DMS 273 treated with DMSO at 0.1 percent for 48 hours (cell line): Measurements from ENCODE around the gene DDAH1.
"Not testable (repeated sequence)": the region's sequence is repeated elsewhere in the genome, so short reads cannot be mapped to it uniquely, and the experiment has no call there.

Experiments used
- DNase-seq: peaks from one replicate; lab custom pipeline; 2025; lab: John Stamatoyannopoulos, UW

Gene DDAH1

GRCh38 chr1:85359874-85360721 lies 104.9 kb downstream of the DDAH1 start:
- no peak for DNase-seq

DNA sequence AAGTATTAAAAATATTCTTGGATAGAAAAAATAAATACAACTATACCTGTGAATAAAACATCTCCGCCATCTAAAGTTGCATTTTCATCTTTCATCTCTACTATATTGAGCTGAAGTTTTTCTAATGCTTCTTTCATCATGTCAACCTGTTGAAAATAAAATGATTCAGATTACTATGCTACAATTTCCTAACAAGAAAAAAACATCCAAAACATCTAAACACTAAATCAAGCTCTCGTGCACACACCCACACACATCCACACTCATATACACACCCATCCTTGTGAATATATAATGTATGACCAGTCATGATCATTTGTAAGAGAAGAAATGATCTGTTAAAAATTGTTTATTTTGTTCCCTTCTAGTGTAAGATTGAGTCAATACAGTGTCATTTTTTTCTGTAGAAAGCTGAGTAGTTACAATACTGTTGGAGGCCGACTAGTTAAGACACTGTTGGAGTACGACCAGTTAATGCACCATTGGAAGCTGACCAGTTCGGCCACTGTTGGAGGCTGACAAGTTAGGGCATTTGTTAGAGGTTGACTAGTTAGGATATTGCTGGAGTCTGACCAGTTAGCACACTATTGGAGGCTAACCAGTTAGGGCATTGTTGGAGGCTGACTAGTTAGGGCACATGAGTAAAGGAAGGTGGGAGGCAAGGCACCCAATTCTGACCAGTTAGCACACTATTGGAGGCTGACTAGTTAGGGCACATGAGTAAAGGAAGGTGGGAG lies 106.1 kb downstream of the DDAH1 start:
- DNase-seq = no peak

- no peak for DNase-seq
Observed at GRCh38 chr1:85357817-85358216, 107.1 kb downstream of the DDAH1 start.

- peak; percentile 14 for DNase-seq
Observed at GRCh38 chr1:85356130-85356529, 108.8 kb downstream of the DDAH1 start.

- DNase-seq = no peak
Observed at GRCh38 chr1:85352055-85352454, 112.9 kb downstream of the DDAH1 start.

- no peak for DNase-seq
Observed at GRCh38 chr1:85351202-85351828, 113.6 kb downstream of the DDAH1 start.

DNA sequence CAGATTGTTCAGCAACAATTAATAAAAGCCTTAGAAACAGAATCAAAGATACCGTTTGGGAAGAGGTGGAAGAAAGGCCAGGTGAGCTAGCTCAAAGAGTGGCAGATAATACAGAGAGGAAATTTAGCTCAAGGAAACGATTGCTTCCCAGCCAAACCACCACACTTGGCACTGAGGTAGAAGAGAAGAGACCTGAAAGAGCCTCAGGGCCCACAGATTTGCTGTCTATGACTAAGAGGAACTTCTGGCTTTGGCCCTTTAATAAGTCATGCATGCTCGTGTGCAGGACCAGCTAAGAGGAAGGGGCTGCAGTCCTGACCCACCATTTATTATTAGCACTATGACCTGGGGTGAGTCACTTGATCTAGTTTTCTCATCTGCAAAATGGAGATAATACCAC lies 115.7 kb downstream of the DDAH1 start:
- DNase-seq = no peak

- DNase-seq = no peak
Observed at GRCh38 chr1:85347908-85348307, 117.1 kb downstream of the DDAH1 start.

GRCh38 chr1:85347275-85347674 lies 117.7 kb downstream of the DDAH1 start:
- DNase-seq = not testable (repeated sequence)

GRCh38 chr1:85344256-85344694 lies 120.7 kb downstream of the DDAH1 start:
- no peak for DNase-seq

DNA sequence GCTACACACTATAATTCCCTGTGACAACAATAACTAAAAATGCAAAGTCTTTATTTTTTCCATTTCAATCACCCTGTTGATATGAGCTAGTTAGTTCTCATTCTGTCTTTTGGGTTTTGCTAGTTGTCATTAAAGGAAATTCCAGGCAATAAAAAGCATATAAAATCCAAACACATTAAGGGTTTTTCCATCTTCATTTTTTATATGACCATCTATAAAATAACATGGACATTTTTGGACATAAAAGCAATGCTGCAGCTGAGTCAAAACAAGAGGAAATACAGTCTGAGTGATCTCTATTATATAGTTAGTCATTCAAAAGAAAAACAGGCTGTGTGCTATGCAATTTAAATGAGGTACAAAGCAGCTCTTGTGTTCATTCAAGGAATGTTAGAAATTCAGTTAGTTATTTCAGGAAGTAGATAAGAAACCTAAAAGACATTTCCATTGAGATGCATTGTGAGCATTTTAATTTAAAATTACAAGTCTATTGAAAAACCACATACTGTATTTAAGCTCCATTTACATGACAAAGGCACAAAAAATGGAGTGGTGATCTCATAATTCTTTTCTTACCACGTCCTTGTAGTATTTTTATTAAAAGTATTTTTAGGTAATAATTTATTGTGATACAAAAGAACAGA lies 121.2 kb downstream of the DDAH1 start:
- DNase-seq = no peak

DNA sequence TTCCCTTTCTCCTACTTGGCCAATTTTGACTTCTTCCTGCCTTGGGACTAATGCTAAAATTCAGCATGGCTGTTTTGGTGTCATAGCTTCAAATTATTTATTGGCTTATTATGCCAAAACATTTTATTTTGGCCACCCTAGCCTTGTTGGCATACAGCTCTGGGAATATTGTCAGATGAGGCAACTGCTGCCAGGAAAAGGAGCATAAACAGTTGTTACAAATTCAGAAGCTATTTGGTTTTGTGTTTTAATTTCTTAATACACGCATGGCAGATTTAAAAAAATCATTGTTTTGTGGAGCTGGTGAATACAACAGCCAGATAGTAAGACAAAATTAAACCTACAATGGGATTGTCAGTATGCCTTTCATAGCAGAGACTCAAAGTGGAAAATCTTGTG lies 121.7 kb downstream of the DDAH1 start:
- DNase-seq = no peak

GRCh38 chr1:85342207-85342606 lies 122.8 kb downstream of the DDAH1 start:
- no peak for DNase-seq

DNA sequence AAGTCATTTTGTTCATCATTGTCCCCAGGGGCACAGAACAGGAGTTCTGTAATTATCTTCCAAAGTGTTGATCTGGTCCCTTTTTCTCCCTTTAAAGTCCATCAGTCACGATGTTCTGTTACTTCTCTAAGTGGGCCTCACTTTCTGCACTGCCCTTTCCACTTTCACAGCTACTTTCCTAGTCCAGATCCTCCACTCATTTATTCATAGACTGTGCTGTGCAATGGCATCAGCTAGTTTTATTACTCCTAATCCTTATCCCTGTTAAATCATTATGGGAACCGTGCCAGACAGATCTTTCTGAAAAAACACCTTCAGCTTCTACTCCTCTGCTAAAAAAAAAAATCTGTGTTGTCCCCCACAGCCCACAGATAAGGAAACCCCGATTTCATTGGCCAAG lies 124.5 kb downstream of the DDAH1 start:
- no peak for DNase-seq

GRCh38 chr1:85339656-85340399 lies 125.1 kb downstream of the DDAH1 start:
- no peak for DNase-seq

DNA sequence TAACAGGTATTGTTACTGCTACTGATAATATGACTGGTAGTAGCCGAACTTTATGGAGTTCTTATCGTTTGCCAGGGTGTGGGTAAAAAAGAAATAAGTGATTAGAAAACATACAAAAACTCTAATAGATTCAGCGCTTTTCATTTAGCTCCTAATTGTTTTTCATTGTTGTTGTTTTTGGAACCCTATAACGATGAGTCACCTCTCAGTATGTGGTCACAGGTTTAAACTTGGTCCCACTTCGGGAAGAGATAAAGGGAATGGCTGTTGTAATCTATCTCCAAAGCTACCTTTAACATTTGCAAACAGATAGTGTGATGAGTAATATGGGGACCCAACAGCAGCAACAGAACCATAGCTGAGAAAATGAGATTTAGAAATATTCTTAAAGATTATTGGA lies 125.9 kb downstream of the DDAH1 start:
- no peak for DNase-seq

DNA sequence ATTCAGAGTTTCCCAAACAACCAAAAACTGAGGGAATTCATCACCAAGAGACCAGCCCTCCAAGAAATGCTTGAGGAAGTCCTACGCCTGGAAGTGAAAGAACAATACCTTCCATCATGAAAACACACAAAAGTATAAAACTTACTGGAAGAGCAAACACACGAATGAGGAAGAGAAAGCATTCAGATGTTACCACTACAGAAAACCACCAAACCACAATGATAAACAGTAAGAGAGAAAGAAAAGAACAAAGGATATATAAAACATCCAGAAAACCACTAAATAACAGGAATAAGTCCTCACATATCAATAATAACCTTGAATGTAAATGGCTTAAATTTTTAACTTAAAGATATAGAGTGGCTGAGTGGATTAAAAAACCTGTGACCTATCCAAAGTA lies 130.0 kb downstream of the DDAH1 start:
- DNase-seq = no peak

DNA sequence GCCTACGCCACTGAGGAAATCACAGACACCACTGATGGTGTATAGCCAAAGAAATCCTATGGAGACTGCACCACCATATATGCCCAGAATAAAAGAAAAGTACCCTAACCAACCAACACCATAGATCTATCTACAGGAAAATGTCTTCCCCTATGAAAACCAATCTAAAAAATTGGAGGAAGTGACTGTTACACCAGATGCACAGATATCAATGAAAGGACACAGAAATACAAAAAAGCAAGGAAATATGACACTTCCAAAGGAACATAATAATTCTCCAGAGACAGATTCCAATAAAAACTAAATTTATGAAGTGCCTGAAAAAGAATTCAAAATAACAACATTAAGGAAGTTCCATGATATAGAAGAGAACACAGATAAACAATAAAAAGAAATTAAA lies 131.8 kb downstream of the DDAH1 start:
- DNase-seq = no peak

GRCh38 chr1:85332575-85332974 lies 132.4 kb downstream of the DDAH1 start:
- no peak for DNase-seq

DNA sequence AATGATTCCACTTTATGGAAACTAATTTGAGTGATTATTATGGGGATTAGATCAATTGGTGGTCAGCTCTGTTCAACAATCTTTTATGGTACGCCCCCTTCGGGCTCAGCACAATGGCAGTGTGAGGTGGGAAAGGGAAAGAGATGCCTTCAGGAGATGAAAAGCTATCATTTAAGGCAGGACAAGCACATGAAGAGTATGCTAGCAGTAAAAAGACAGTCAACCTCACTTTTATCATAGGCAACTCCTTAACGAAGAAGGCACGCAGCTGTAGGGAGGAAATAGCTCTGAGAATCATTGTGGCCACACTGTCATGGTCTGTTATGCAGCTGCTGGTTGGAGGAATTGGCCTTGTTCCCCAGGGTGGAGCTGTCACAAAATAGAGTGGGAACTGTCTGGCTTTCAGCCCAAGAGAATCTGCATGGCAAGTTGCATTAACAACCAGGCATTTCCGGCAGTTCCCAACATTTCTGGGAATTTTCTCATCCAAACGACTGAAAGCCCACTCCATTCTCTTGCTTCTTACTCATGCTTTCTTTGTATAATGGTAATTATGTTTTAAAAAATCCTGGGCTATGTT lies 134.2 kb downstream of the DDAH1 start:
- DNase-seq = no peak

- no peak for DNase-seq
Observed at GRCh38 chr1:85330214-85330631, 134.7 kb downstream of the DDAH1 start.
